Measurements from ENCODE around the gene GREB1L.

Gene GREB1L

DNA sequence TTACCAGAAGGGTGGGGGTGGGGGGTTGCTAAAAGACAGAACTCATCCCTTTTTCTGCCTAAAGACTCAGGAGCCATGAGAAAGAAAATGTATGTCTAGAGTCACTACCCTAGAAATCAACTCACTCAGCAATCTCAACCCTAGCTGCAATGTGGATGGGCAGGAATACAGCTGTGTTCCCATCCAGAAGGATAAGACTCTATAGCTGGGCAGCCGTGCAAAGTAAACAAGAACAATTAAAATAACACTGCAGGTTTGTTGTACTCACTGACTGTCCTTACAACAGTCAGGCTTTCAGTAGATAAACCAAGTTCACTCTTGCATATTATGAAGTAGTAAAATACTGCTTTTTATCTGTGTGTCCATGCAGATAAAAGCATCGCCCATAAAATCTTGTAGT is 284.4 kb downstream of the GREB1L start:
- no peak overlapping the region for H3K4me3 ChIP-seq (replicated peaks; ENCODE audit: insufficient read depth, low read length)
- H3K27me3 ChIP-seq (ENCODE audit: insufficient read depth, poor library complexity, severe bottlenecking), result no peaks in the 10 kb centered on the region
- TF ChIP-seq CTCF (IDR thresholded peaks at IDR 0.05; ENCODE audit: insufficient read depth, low read length) (no peak), SPI1 (IDR thresholded peaks at IDR 0.05; ENCODE audit: borderline replicate concordance, low read depth) (no peak), POLR2AphosphoS5 (IDR thresholded peaks at IDR 0.05; ENCODE audit: low read depth) (no peak), GABPA (IDR thresholded peaks at IDR 0.05; ENCODE audit: low read depth) (no peak), REST (IDR thresholded peaks at IDR 0.05; ENCODE audit: insufficient replicate concordance, low read depth) (no peak)
- DNase-seq (ENCODE audit: low read depth in 1 of 2, low spot score in 1 of 2), result no peak
- H3K27ac ChIP-seq (replicated peaks), result no peak overlapping the region

GRCh38 chr18:21534327-21534726 is 292.3 kb downstream of the GREB1L start:
- Histone ChIP-seq H3K4me3 (replicated peaks; ENCODE audit: insufficient read depth, low read length) (no peak overlapping the region), H3K27me3 (ENCODE audit: insufficient read depth, poor library complexity, severe bottlenecking) (no peaks in the 10 kb centered on the region), H3K27ac (replicated peaks) (no peak overlapping the region)
- DNase-seq (ENCODE audit: low read depth in 1 of 2, low spot score in 1 of 2), result no peak
- TF ChIP-seq GABPA (IDR thresholded peaks at IDR 0.05; ENCODE audit: low read depth) (no peak), REST (IDR thresholded peaks at IDR 0.05; ENCODE audit: insufficient replicate concordance, low read depth) (no peak), POLR2AphosphoS5 (IDR thresholded peaks at IDR 0.05; ENCODE audit: low read depth) (no peak), SPI1 (IDR thresholded peaks at IDR 0.05; ENCODE audit: borderline replicate concordance, low read depth) (no peak), CTCF (IDR thresholded peaks at IDR 0.05; ENCODE audit: insufficient read depth, low read length) (no peak)

GRCh38 chr18:21538230-21538629 is 296.2 kb downstream of the GREB1L start:
- DNase-seq (ENCODE audit: low read depth in 1 of 2, low spot score in 1 of 2), result no peak
- no peaks in the 10 kb centered on the region for H3K27me3 ChIP-seq (ENCODE audit: insufficient read depth, poor library complexity, severe bottlenecking)
- no peak overlapping the region for H3K27ac ChIP-seq (replicated peaks)
- TF ChIP-seq POLR2AphosphoS5 (IDR thresholded peaks at IDR 0.05; ENCODE audit: low read depth), result no peak
- no peak for TF ChIP-seq CTCF (IDR thresholded peaks at IDR 0.05; ENCODE audit: insufficient read depth, low read length)
- no peak for TF ChIP-seq SPI1 (IDR thresholded peaks at IDR 0.05; ENCODE audit: borderline replicate concordance, low read depth)
- no peak for TF ChIP-seq REST (IDR thresholded peaks at IDR 0.05; ENCODE audit: insufficient replicate concordance, low read depth)
- no peak for TF ChIP-seq GABPA (IDR thresholded peaks at IDR 0.05; ENCODE audit: low read depth)
- H3K4me3 ChIP-seq (replicated peaks; ENCODE audit: insufficient read depth, low read length), result no peak overlapping the region

Measured in HL-60 (cell line).